OCI-LY1 (cell line): ENCODE data around the gene LIMS1.

Source experiments
- H2AFZ ChIP-seq: fragments of 200-600 bp; sonication (generic), shearing (Covaris generic); 2 replicates; pipeline ENCODE4 v1.6.0; 2014; ENCODE audit warnings: antibody characterized with exemption, mild to moderate bottlenecking, low read length
- H3F3A ChIP-seq: fragments of 200-600 bp; sonication (generic), shearing (Covaris generic); 2 replicates; pipeline ENCODE4 v1.6.0; 2014; ENCODE audit warnings: mild to moderate bottlenecking, antibody characterized with exemption, low read length, moderate library complexity; ENCODE audit not compliant: insufficient read depth
- H3K27ac ChIP-seq: fragments of 200-600 bp; sonication (generic); 2 replicates; pipeline ENCODE4 v1.5.1; 2014; ENCODE audit warnings: low read length, mixed run types, mild to moderate bottlenecking, low read depth; ENCODE audit not compliant: poor library complexity, severe bottlenecking
- H3K27me3 ChIP-seq: fragments of 200-600 bp; sonication (generic); 2 replicates; pipeline ENCODE4 v1.6.0; 2014; ENCODE audit warnings: antibody characterized with exemption, mild to moderate bottlenecking, low read length, moderate library complexity; ENCODE audit not compliant: insufficient read depth
- H3K36me3 ChIP-seq: fragments of 200-600 bp; sonication (generic); 2 replicates; pipeline ENCODE4 v1.6.1; 2014; ENCODE audit warnings: mild to moderate bottlenecking, antibody characterized with exemption, low read length, moderate library complexity, mixed read lengths; ENCODE audit not compliant: insufficient read depth
- H3K4me1 ChIP-seq: fragments of 200-600 bp; sonication (generic); 2 replicates; pipeline ENCODE4 v1.5.1; 2014; ENCODE audit warnings: mild to moderate bottlenecking, low read length, moderate library complexity; ENCODE audit not compliant: insufficient read depth, severe bottlenecking
- H3K4me2 ChIP-seq: fragments of 200-600 bp; sonication (generic), shearing (Covaris generic); 2 replicates; pipeline ENCODE4 v1.6.1; 2014; ENCODE audit warnings: low read length
- H3K4me3 ChIP-seq: fragments of 200-600 bp; sonication (generic); 2 replicates; pipeline ENCODE4 v1.5.1; 2014; ENCODE audit warnings: low read length, low read depth, mild to moderate bottlenecking, mixed read lengths; ENCODE audit not compliant: poor library complexity, severe bottlenecking
- H3K79me2 ChIP-seq: fragments of 200-600 bp; shearing (Covaris generic); 2 replicates; pipeline ENCODE4 v1.6.1; 2016; ENCODE audit warnings: mixed run types, low read length, mixed read lengths; ENCODE audit not compliant: insufficient read depth
- H3K9ac ChIP-seq: fragments of 200-600 bp; sonication (generic), shearing (Covaris generic); 2 replicates; pipeline ENCODE4 v1.6.1; 2014; ENCODE audit warnings: mild to moderate bottlenecking, low read length, mixed read lengths
- H3K9me2 ChIP-seq: fragments of 200-600 bp; sonication (generic), shearing (Covaris generic); 2 replicates; pipeline ENCODE4 v1.6.1; 2014; ENCODE audit warnings: low read depth, mild to moderate bottlenecking, low read length, mixed read lengths
- H3K9me3 ChIP-seq: fragments of 200-600 bp; shearing (Covaris generic); 2 replicates; pipeline ENCODE4 v1.6.1; 2014; ENCODE audit warnings: low read length, mixed read lengths
- H4K20me1 ChIP-seq: fragments of 200-600 bp; sonication (generic), shearing (Covaris generic); 2 replicates; pipeline ENCODE4 v1.6.0; 2016; ENCODE audit warnings: mild to moderate bottlenecking, low read length; ENCODE audit not compliant: insufficient read depth
- CTCF ChIP-seq: fragments of 200-600 bp; sonication (generic), shearing (Covaris generic); IDR thresholded peaks from 2 replicates; pipeline ENCODE4 v1.5.1; 2017; ENCODE audit warnings: mild to moderate bottlenecking, antibody characterized with exemption, low read length, moderate library complexity, mixed read lengths
- EZH2 ChIP-seq: fragments of 200-600 bp; sonication (generic), shearing (Covaris generic); IDR thresholded peaks from 2 replicates; pipeline ENCODE4 v1.8.0; 2017; ENCODE audit warnings: borderline replicate concordance, mixed run types, mild to moderate bottlenecking, antibody characterized with exemption, low read length, moderate library complexity, mixed read lengths

Gene LIMS1

GRCh38 chr2:108602422-108602821 is 68.2 kb downstream of the LIMS1 start:
- Histone ChIP-seq H3F3A (no peaks in the 10 kb centered on the region), H2AFZ (no peak overlapping the region), H3K4me2 (no peak overlapping the region), H4K20me1 (no peaks in the 10 kb centered on the region), H3K9ac (no peak overlapping the region), H3K4me1 (peaks cover 14% of the 10 kb centered on the region), H3K27ac (no peak overlapping the region), H3K4me3 (no peak overlapping the region), H3K9me3 (no peaks in the 10 kb centered on the region), H3K79me2 (0 out of 2 replicates have a peak, but pooled peaks cover 7% of the 10 kb centered on the region), H3K36me3 (no peaks in the 10 kb centered on the region), H3K27me3 (no peaks in the 10 kb centered on the region), H3K9me2 (no peaks in the 10 kb centered on the region)
- TF ChIP-seq EZH2: no peak
- no peak for TF ChIP-seq CTCF

DNA sequence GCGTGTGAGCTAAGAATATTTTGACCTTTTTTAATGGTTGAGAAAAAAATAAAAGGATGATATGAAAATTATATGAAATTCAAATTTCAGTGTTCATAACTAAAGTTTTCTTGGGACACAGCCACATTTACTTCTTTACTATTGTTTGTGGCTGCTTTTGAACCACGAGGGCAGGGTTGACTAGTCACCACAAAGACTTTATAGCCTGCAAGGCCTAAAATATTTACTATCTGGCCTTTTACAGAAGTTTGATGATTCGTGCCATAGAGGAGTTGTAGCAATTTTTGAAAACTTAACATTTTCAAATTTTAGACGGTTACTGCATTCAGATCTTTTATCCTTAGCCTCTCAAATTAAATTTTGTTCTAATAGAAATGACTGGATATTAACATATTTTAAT is 69.9 kb downstream of the LIMS1 start:
- Histone ChIP-seq H2AFZ (no peak overlapping the region), H4K20me1 (no peaks in the 10 kb centered on the region), H3K9ac (no peak overlapping the region), H3K9me2 (no peaks in the 10 kb centered on the region), H3K9me3 (no peaks in the 10 kb centered on the region), H3K4me1 (peaks cover 28% of the 10 kb centered on the region), H3K4me2 (no peak overlapping the region), H3K79me2 (0 out of 2 replicates have a peak, but pooled peaks cover 7% of the 10 kb centered on the region), H3K27ac (no peak overlapping the region), H3K36me3 (no peaks in the 10 kb centered on the region), H3K27me3 (no peaks in the 10 kb centered on the region), H3F3A (no peaks in the 10 kb centered on the region), H3K4me3 (no peak overlapping the region)
- TF ChIP-seq EZH2 (no peak), CTCF (no peak)

- Histone ChIP-seq H2AFZ (no peak overlapping the region), H4K20me1 (no peaks in the 10 kb centered on the region), H3K9ac (no peak overlapping the region; the same call in 1 of the 2 replicates), H3K9me2 (no peaks in the 10 kb centered on the region), H3K4me2 (no peak overlapping the region; the same call in 1 of the 2 replicates), H3F3A (no peaks in the 10 kb centered on the region), H3K9me3 (no peaks in the 10 kb centered on the region), H3K79me2 (0 out of 2 replicates have a peak, but pooled peaks cover 7% of the 10 kb centered on the region), H3K4me1 (peaks cover 46% of the 10 kb centered on the region), H3K27me3 (no peaks in the 10 kb centered on the region), H3K36me3 (no peaks in the 10 kb centered on the region), H3K27ac (peak overlapping the region; percentile 20), H3K4me3 (no peak overlapping the region)
- no peak for TF ChIP-seq EZH2
- no peak for TF ChIP-seq CTCF
Measured at GRCh38 chr2:108605947-108606346, 71.7 kb downstream of the LIMS1 start.
